ENCODE data around the gene TPD52L1. TPM values are rescaled to one million over a fixed set of nuclear protein-coding genes. Genes with fewer than 3 reads are reported as not detected.

Gene TPD52L1
- total RNA-seq, 1 donor from 2014 or later = not detected

GRCh38 chr6:125207956-125208355 is 54.4 kb downstream of the TPD52L1 start:
- no peak overlapping the region for H3K4me3 Mint-ChIP-seq (ENCODE audit: low read depth)
- peaks cover 5% of the 10 kb centered on the region for H3K27me3 Mint-ChIP-seq (ENCODE audit: low read depth)
- intact Hi-C loops (cut with micrococcal nuclease) = no loop called here
- no peak for DNase-seq (ENCODE audit: low spot score)
- H3K36me3 Mint-ChIP-seq (ENCODE audit: low read depth) = no peaks in the 10 kb centered on the region
- H3K9me3 Mint-ChIP-seq = no peaks in the 10 kb centered on the region
- H3K27ac Mint-ChIP-seq = no peak overlapping the region
- H3K4me1 Mint-ChIP-seq (ENCODE audit: low read depth) = no peaks in the 10 kb centered on the region

GRCh38 chr6:125208625-125209249 is 55.2 kb downstream of the TPD52L1 start:
- intact Hi-C loops (cut with micrococcal nuclease) = no loop called here
- Mint-ChIP-seq H3K27me3 (ENCODE audit: low read depth) (peaks cover 5% of the 10 kb centered on the region), H3K9me3 (no peaks in the 10 kb centered on the region), H3K27ac (no peak overlapping the region), H3K36me3 (ENCODE audit: low read depth) (no peaks in the 10 kb centered on the region), H3K4me3 (ENCODE audit: low read depth) (no peak overlapping the region), H3K4me1 (ENCODE audit: low read depth) (no peaks in the 10 kb centered on the region)
- DNase-seq (ENCODE audit: low spot score) = no peak

GRCh38 chr6:125210667-125211066 is 57.1 kb downstream of the TPD52L1 start:
- Mint-ChIP-seq H3K4me1 (ENCODE audit: low read depth) (no peaks in the 10 kb centered on the region), H3K4me3 (ENCODE audit: low read depth) (no peak overlapping the region), H3K36me3 (ENCODE audit: low read depth) (no peaks in the 10 kb centered on the region), H3K27ac (no peak overlapping the region), H3K9me3 (no peaks in the 10 kb centered on the region), H3K27me3 (ENCODE audit: low read depth) (peaks cover 8% of the 10 kb centered on the region)
- DNase-seq (ENCODE audit: low spot score) = no peak
- intact Hi-C loops (cut with micrococcal nuclease) = no loop called here

- DNase-seq (ENCODE audit: low spot score) = no peak
- H3K27ac Mint-ChIP-seq = no peak overlapping the region
- no peaks in the 10 kb centered on the region for H3K36me3 Mint-ChIP-seq (ENCODE audit: low read depth)
- peaks cover 8% of the 10 kb centered on the region for H3K27me3 Mint-ChIP-seq (ENCODE audit: low read depth)
- H3K4me1 Mint-ChIP-seq (ENCODE audit: low read depth) = no peaks in the 10 kb centered on the region
- H3K4me3 Mint-ChIP-seq (ENCODE audit: low read depth) = no peak overlapping the region
- intact Hi-C loops (cut with micrococcal nuclease) = no loop called here
- H3K9me3 Mint-ChIP-seq = no peaks in the 10 kb centered on the region
Measured at GRCh38 chr6:125211352-125211751, 57.8 kb downstream of the TPD52L1 start.

- Mint-ChIP-seq H3K4me1 (ENCODE audit: low read depth) (no peaks in the 10 kb centered on the region), H3K36me3 (ENCODE audit: low read depth) (no peaks in the 10 kb centered on the region), H3K4me3 (ENCODE audit: low read depth) (no peak overlapping the region), H3K9me3 (no peaks in the 10 kb centered on the region), H3K27ac (no peak overlapping the region), H3K27me3 (ENCODE audit: low read depth) (peaks cover 8% of the 10 kb centered on the region)
- intact Hi-C loops (cut with micrococcal nuclease) = no loop called here
- DNase-seq (ENCODE audit: low spot score) = no peak
Measured at GRCh38 chr6:125212377-125212776, 58.8 kb downstream of the TPD52L1 start.

GRCh38 chr6:125213939-125214338 is 60.4 kb downstream of the TPD52L1 start:
- Mint-ChIP-seq H3K27ac (no peak overlapping the region), H3K4me1 (ENCODE audit: low read depth) (no peaks in the 10 kb centered on the region), H3K36me3 (ENCODE audit: low read depth) (no peaks in the 10 kb centered on the region), H3K9me3 (no peaks in the 10 kb centered on the region), H3K27me3 (ENCODE audit: low read depth) (peaks cover 8% of the 10 kb centered on the region), H3K4me3 (ENCODE audit: low read depth) (no peak overlapping the region)
- intact Hi-C loops (cut with micrococcal nuclease) = no loop called here
- no peak for DNase-seq (ENCODE audit: low spot score)

GRCh38 chr6:125215252-125215819 is 61.8 kb downstream of the TPD52L1 start:
- Mint-ChIP-seq H3K4me3 (ENCODE audit: low read depth) (no peak overlapping the region), H3K36me3 (ENCODE audit: low read depth) (no peaks in the 10 kb centered on the region), H3K27me3 (ENCODE audit: low read depth) (peaks cover 8% of the 10 kb centered on the region), H3K27ac (no peak overlapping the region), H3K4me1 (ENCODE audit: low read depth) (no peaks in the 10 kb centered on the region), H3K9me3 (no peaks in the 10 kb centered on the region)
- DNase-seq (ENCODE audit: low spot score) = no peak
- intact Hi-C loops (cut with micrococcal nuclease) = no loop called here

- H3K4me3 Mint-ChIP-seq (ENCODE audit: low read depth) = no peak overlapping the region
- intact Hi-C loops (cut with micrococcal nuclease) = no loop called here
- no peak overlapping the region for H3K27ac Mint-ChIP-seq
- no peaks in the 10 kb centered on the region for H3K9me3 Mint-ChIP-seq
- no peaks in the 10 kb centered on the region for H3K4me1 Mint-ChIP-seq (ENCODE audit: low read depth)
- DNase-seq (ENCODE audit: low spot score) = no peak
- H3K27me3 Mint-ChIP-seq (ENCODE audit: low read depth) = peaks cover 8% of the 10 kb centered on the region
- no peaks in the 10 kb centered on the region for H3K36me3 Mint-ChIP-seq (ENCODE audit: low read depth)
Measured at GRCh38 chr6:125216015-125216414, 62.4 kb downstream of the TPD52L1 start.

- Mint-ChIP-seq H3K36me3 (ENCODE audit: low read depth) (no peaks in the 10 kb centered on the region), H3K4me1 (ENCODE audit: low read depth) (no peaks in the 10 kb centered on the region), H3K27ac (no peak overlapping the region), H3K4me3 (ENCODE audit: low read depth) (no peak overlapping the region), H3K9me3 (no peaks in the 10 kb centered on the region), H3K27me3 (ENCODE audit: low read depth) (peaks cover 4% of the 10 kb centered on the region)
- intact Hi-C loops (cut with micrococcal nuclease) = no loop called here
- no peak for DNase-seq (ENCODE audit: low spot score)
Measured at GRCh38 chr6:125217369-125217768, 63.8 kb downstream of the TPD52L1 start.

- no peak overlapping the region for H3K27ac Mint-ChIP-seq
- intact Hi-C loops (cut with micrococcal nuclease) = no loop called here
- H3K27me3 Mint-ChIP-seq (ENCODE audit: low read depth) = peaks cover 4% of the 10 kb centered on the region
- no peak overlapping the region for H3K4me3 Mint-ChIP-seq (ENCODE audit: low read depth)
- H3K9me3 Mint-ChIP-seq = no peaks in the 10 kb centered on the region
- no peaks in the 10 kb centered on the region for H3K4me1 Mint-ChIP-seq (ENCODE audit: low read depth)
- no peaks in the 10 kb centered on the region for H3K36me3 Mint-ChIP-seq (ENCODE audit: low read depth)
- no peak for DNase-seq (ENCODE audit: low spot score)
Measured at GRCh38 chr6:125217992-125218391, 64.4 kb downstream of the TPD52L1 start.

- no peak overlapping the region for H3K4me3 Mint-ChIP-seq (ENCODE audit: low read depth)
- H3K27ac Mint-ChIP-seq = no peak overlapping the region
- H3K27me3 Mint-ChIP-seq (ENCODE audit: low read depth) = peaks cover 5% of the 10 kb centered on the region
- no peaks in the 10 kb centered on the region for H3K36me3 Mint-ChIP-seq (ENCODE audit: low read depth)
- intact Hi-C loops (cut with micrococcal nuclease) = no loop called here
- DNase-seq (ENCODE audit: low spot score) = no peak
- no peaks in the 10 kb centered on the region for H3K9me3 Mint-ChIP-seq
- no peaks in the 10 kb centered on the region for H3K4me1 Mint-ChIP-seq (ENCODE audit: low read depth)
Measured at GRCh38 chr6:125219361-125219895, 65.9 kb downstream of the TPD52L1 start.

- peaks cover 1% of the 10 kb centered on the region for H3K27me3 Mint-ChIP-seq (ENCODE audit: low read depth)
- H3K27ac Mint-ChIP-seq = no peak overlapping the region
- no peaks in the 10 kb centered on the region for H3K4me1 Mint-ChIP-seq (ENCODE audit: low read depth)
- no peak for DNase-seq (ENCODE audit: low spot score)
- no peak overlapping the region for H3K4me3 Mint-ChIP-seq (ENCODE audit: low read depth)
- H3K9me3 Mint-ChIP-seq = no peaks in the 10 kb centered on the region
- H3K36me3 Mint-ChIP-seq (ENCODE audit: low read depth) = no peaks in the 10 kb centered on the region
- intact Hi-C loops (cut with micrococcal nuclease) = no loop called here
Measured at GRCh38 chr6:125220712-125221111, 67.1 kb downstream of the TPD52L1 start.

GRCh38 chr6:125222531-125223455 is 69.2 kb downstream of the TPD52L1 start:
- Mint-ChIP-seq H3K9me3 (no peaks in the 10 kb centered on the region), H3K27ac (no peak overlapping the region), H3K36me3 (ENCODE audit: low read depth) (no peaks in the 10 kb centered on the region), H3K4me3 (ENCODE audit: low read depth) (no peak overlapping the region), H3K4me1 (ENCODE audit: low read depth) (no peaks in the 10 kb centered on the region), H3K27me3 (ENCODE audit: low read depth) (peaks cover 1% of the 10 kb centered on the region)
- no peak for DNase-seq (ENCODE audit: low spot score)
- intact Hi-C loops (cut with micrococcal nuclease) = no loop called here
